IPS DF 6.9 (cell line): Measurements from ENCODE around the gene GOLGA8M.
"Not testable (repeated sequence)": the region's sequence is repeated elsewhere in the genome, so short reads cannot be mapped to it uniquely, and the experiment has no call there.

Experiments used
- DNase-seq: peaks from one replicate; pipeline ENCODE4 v3.0.0-alpha.2; 2013; ENCODE audit warnings: low read depth, low spot score
- H3K27ac ChIP-seq: one replicate; pipeline ENCODE4 v1.5.1; 2013; ENCODE audit warnings: low read length, control low read depth
- H3K27me3 ChIP-seq: 2 replicates; pipeline ENCODE4 v1.6.1; 2013; ENCODE audit warnings: mild to moderate bottlenecking, low read length; ENCODE audit not compliant: control insufficient read depth, insufficient read depth
- H3K36me3 ChIP-seq: 2 replicates; pipeline ENCODE4 v1.6.1; 2013; ENCODE audit warnings: low read length; ENCODE audit not compliant: control insufficient read depth, insufficient read depth
- H3K4me1 ChIP-seq: 2 replicates; pipeline ENCODE4 v1.6.1; 2013; ENCODE audit warnings: low read length; ENCODE audit not compliant: control insufficient read depth, insufficient read depth
- H3K4me3 ChIP-seq: 2 replicates; pipeline ENCODE4 v1.5.1; 2013; ENCODE audit warnings: mild to moderate bottlenecking, low read length
- H3K9me3 ChIP-seq: 2 replicates; pipeline ENCODE4 v1.6.1; 2013; ENCODE audit warnings: low read length, inconsistent platforms; ENCODE audit not compliant: control insufficient read depth, insufficient read depth
- WGBS: extraction: QIAGEN DNeasy Blood & Tissue Kit; methylation state at CpG from one replicate; pipeline ENCODE4 v1.1.7; 2013; ENCODE audit warnings: mixed read lengths, missing lambda C conversion rate; ENCODE audit not compliant: insufficient read length, insufficient coverage; 5-methylcytosine and 5-hydroxymethylcytosine counted together

Gene GOLGA8M

GRCh38 chr15:28663717-28664116 is 48.5 kb downstream of the GOLGA8M start:
- not testable (repeated sequence) for H3K36me3 ChIP-seq, H3K4me3 ChIP-seq, H3K4me1 ChIP-seq, H3K27me3 ChIP-seq, H3K27ac ChIP-seq, DNase-seq, H3K9me3 ChIP-seq
- WGBS: no CpG with 5 or more reads among the region's 11 CpGs

- DNase-seq, H3K4me1 ChIP-seq, H3K36me3 ChIP-seq, H3K4me3 ChIP-seq, H3K9me3 ChIP-seq, H3K27ac ChIP-seq, H3K27me3 ChIP-seq: not testable (repeated sequence)
- WGBS: no CpG with 5 or more reads among the region's 7 CpGs
Measured at GRCh38 chr15:28660750-28661149, 51.5 kb downstream of the GOLGA8M start.

- not testable (repeated sequence) for H3K27me3 ChIP-seq, H3K36me3 ChIP-seq, H3K27ac ChIP-seq, H3K4me3 ChIP-seq, H3K4me1 ChIP-seq, DNase-seq, H3K9me3 ChIP-seq
- no CpG with 5 or more reads among the region's 4 CpGs for WGBS
Measured at GRCh38 chr15:28656018-28656360, 56.2 kb downstream of the GOLGA8M start.

- not testable (repeated sequence) for H3K4me1 ChIP-seq, H3K27ac ChIP-seq, H3K9me3 ChIP-seq, H3K4me3 ChIP-seq, H3K36me3 ChIP-seq, DNase-seq, H3K27me3 ChIP-seq
- WGBS: no CpG with 5 or more reads among the region's 30 CpGs
Measured at GRCh38 chr15:28655329-28656017, 56.7 kb downstream of the GOLGA8M start.

GRCh38 chr15:28654194-28654593 is 58.0 kb downstream of the GOLGA8M start:
- H3K36me3 ChIP-seq, H3K27ac ChIP-seq, H3K9me3 ChIP-seq, H3K4me1 ChIP-seq, DNase-seq, H3K27me3 ChIP-seq, H3K4me3 ChIP-seq: not testable (repeated sequence)
- WGBS: no CpG with 5 or more reads among the region's 11 CpGs

- H3K9me3 ChIP-seq, H3K4me3 ChIP-seq, DNase-seq, H3K27ac ChIP-seq, H3K36me3 ChIP-seq, H3K4me1 ChIP-seq, H3K27me3 ChIP-seq: not testable (repeated sequence)
- WGBS: 100% methylated on average over 2 of the region's 10 CpGs
Measured at GRCh38 chr15:28652538-28652937, 59.7 kb downstream of the GOLGA8M start.
